Sigmoid colon (tissue), 4 donors: ENCODE measurements around the gene GCNT2.

Experiments used
- EP300 ChIP-seq, 4 donors: sonication (generic); formaldehyde crosslinking; IDR thresholded peaks; one replicate each; pipeline ENCODE4 v1.6.1; 2017; ENCODE audit warnings: antibody characterized with exemption in 4 of 4
- POLR2A ChIP-seq, 2 donors: fragments of 450-650 bp; IDR thresholded peaks; one replicate each; pipeline ENCODE4 v1.6.1; 2016; ENCODE audit warnings: antibody characterized with exemption in 2 of 2, mild to moderate bottlenecking in 2 of 2, moderate library complexity in 2 of 2
- POLR2AphosphoS5 ChIP-seq, 4 donors: sonication (generic); formaldehyde crosslinking; IDR thresholded peaks; one replicate each; pipeline ENCODE4 v1.6.1; 2017; ENCODE audit warnings: antibody characterized with exemption in 4 of 4
- TF ChIP-seq, protein P1 (sequence below), 4 experiments: fragments of 450-650 bp in 3 of 4; fragments of 200-600 bp in 1 of 4; IDR thresholded peaks; one replicate each; pipeline ENCODE4 v1.5.1; 2016 to 2019; ENCODE audit warnings: antibody characterized with exemption in 4 of 4, mild to moderate bottlenecking in 3 of 4, moderate library complexity in 2 of 4

DNA sequence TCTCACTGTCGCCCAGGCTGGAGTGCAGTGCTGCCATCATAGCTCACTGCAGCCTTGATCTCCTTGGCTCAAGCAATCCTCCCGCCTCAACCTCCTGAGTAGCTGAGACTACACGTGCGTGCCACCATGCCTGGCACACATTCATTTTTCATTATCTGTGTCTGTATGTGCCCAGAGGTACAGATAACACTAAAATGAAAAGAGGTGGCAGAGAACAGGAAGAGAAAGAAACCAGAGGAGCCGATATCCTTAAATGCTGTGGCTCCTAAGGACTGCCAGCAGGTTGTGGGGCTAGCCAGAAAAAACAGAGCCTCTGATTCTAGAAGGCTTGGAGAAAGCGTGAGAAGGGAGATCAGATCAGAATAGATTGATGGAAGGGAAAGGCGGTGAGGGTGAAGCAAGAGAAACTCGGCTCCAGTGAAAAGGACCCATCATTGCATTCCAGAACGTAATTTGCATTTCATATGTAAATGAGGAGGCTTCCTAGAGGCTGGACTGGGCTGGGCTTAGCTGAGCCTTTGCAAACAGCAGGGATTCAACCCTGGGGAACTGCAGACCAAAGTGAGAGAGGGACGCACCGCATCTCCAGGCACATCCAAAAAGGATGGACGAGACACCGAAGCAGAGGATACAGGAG is 64.2 kb downstream of the GCNT2 start:
- TF ChIP-seq, protein P1, sequence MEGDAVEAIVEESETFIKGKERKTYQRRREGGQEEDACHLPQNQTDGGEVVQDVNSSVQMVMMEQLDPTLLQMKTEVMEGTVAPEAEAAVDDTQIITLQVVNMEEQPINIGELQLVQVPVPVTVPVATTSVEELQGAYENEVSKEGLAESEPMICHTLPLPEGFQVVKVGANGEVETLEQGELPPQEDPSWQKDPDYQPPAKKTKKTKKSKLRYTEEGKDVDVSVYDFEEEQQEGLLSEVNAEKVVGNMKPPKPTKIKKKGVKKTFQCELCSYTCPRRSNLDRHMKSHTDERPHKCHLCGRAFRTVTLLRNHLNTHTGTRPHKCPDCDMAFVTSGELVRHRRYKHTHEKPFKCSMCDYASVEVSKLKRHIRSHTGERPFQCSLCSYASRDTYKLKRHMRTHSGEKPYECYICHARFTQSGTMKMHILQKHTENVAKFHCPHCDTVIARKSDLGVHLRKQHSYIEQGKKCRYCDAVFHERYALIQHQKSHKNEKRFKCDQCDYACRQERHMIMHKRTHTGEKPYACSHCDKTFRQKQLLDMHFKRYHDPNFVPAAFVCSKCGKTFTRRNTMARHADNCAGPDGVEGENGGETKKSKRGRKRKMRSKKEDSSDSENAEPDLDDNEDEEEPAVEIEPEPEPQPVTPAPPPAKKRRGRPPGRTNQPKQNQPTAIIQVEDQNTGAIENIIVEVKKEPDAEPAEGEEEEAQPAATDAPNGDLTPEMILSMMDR (IDR thresholded peaks at IDR 0.05): peak in 1 of 4 experiments; percentile 9
- no peak for TF ChIP-seq EP300 (IDR thresholded peaks at IDR 0.05)
- TF ChIP-seq POLR2A (IDR thresholded peaks at IDR 0.05): no peak
- TF ChIP-seq POLR2AphosphoS5 (IDR thresholded peaks at IDR 0.05): no peak
